ENCODE data around the gene FABP7. TPM values are rescaled to one million over a fixed set of nuclear protein-coding genes. Genes with fewer than 3 reads are reported as not detected.

FABP7 gene
- total RNA-seq, 1 donor from 2014 or later = not detected

- Histone ChIP-seq H3K36me3 (peaks cover 38% of the 10 kb centered on the region), H3K27me3 (ENCODE audit: low read depth) (no peaks in the 10 kb centered on the region), H3K4me1 (peaks cover 4% of the 10 kb centered on the region), H3K9me3 (replicated peaks) (no peaks in the 10 kb centered on the region), H3K4me3 (no peak overlapping the region), H3K27ac (replicated peaks) (no peak overlapping the region)
- DNase-seq = no peak
- intact Hi-C loops (cut with micrococcal nuclease) = no loop called here
- TF ChIP-seq CTCF (IDR thresholded peaks at IDR 0.05; ENCODE audit: borderline replicate concordance) = no peak
Measured at GRCh38 chr6:122803171-122803661, 23.7 kb downstream of the FABP7 start.

GRCh38 chr6:122804962-122805485 is 25.5 kb downstream of the FABP7 start:
- H3K4me1 ChIP-seq = no peaks in the 10 kb centered on the region
- H3K27ac ChIP-seq (replicated peaks) = no peak overlapping the region
- H3K36me3 ChIP-seq = peaks cover 53% of the 10 kb centered on the region
- no peak for TF ChIP-seq CTCF (IDR thresholded peaks at IDR 0.05; ENCODE audit: borderline replicate concordance)
- intact Hi-C loops (cut with micrococcal nuclease) = no loop called here
- H3K27me3 ChIP-seq (ENCODE audit: low read depth) = no peaks in the 10 kb centered on the region
- no peak overlapping the region for H3K4me3 ChIP-seq
- H3K9me3 ChIP-seq (replicated peaks) = no peaks in the 10 kb centered on the region
- DNase-seq = no peak

- DNase-seq = no peak
- Histone ChIP-seq H3K36me3 (peaks cover 56% of the 10 kb centered on the region), H3K4me3 (no peak overlapping the region), H3K27me3 (ENCODE audit: low read depth) (no peaks in the 10 kb centered on the region), H3K4me1 (no peaks in the 10 kb centered on the region), H3K9me3 (replicated peaks) (no peaks in the 10 kb centered on the region), H3K27ac (replicated peaks) (no peak overlapping the region)
- TF ChIP-seq CTCF (IDR thresholded peaks at IDR 0.05; ENCODE audit: borderline replicate concordance) = no peak
- intact Hi-C loops (cut with micrococcal nuclease) = no loop called here
Measured at GRCh38 chr6:122806291-122806690, 26.8 kb downstream of the FABP7 start.

GRCh38 chr6:122808121-122808885 is 28.8 kb downstream of the FABP7 start:
- intact Hi-C loops (cut with micrococcal nuclease) = no loop called here

GRCh38 chr6:122809001-122809400 is 29.5 kb downstream of the FABP7 start:
- no peak for TF ChIP-seq CTCF (IDR thresholded peaks at IDR 0.05; ENCODE audit: borderline replicate concordance)
- Histone ChIP-seq H3K27ac (replicated peaks) (no peak overlapping the region), H3K9me3 (replicated peaks) (no peaks in the 10 kb centered on the region), H3K27me3 (ENCODE audit: low read depth) (no peaks in the 10 kb centered on the region), H3K36me3 (peaks cover 49% of the 10 kb centered on the region), H3K4me1 (no peaks in the 10 kb centered on the region), H3K4me3 (no peak overlapping the region)
- DNase-seq = no peak
- intact Hi-C loops (cut with micrococcal nuclease) = no loop called here

More at GRCh38 chr6:122808121-122808885, 28.8 kb downstream of the FABP7 start:
- TF ChIP-seq CTCF (IDR thresholded peaks at IDR 0.05; ENCODE audit: borderline replicate concordance) = no peak
- H3K36me3 ChIP-seq = peaks cover 52% of the 10 kb centered on the region
- H3K4me3 ChIP-seq = no peak overlapping the region
- no peaks in the 10 kb centered on the region for H3K27me3 ChIP-seq (ENCODE audit: low read depth)
- H3K9me3 ChIP-seq (replicated peaks) = no peaks in the 10 kb centered on the region
- H3K4me1 ChIP-seq = no peaks in the 10 kb centered on the region
- H3K27ac ChIP-seq (replicated peaks) = no peak overlapping the region
- no peak for DNase-seq
